ENCODE measurements around the gene ALKBH5. TPM values are rescaled to one million over a fixed set of nuclear protein-coding genes. Genes with fewer than 3 reads are reported as not detected.

Gene ALKBH5
- total RNA-seq, 4 donors from 2014 or later = 56.0 to 87.2 (median 76.4) TPM

- intact Hi-C loops (cut with DNase I; ENCODE audit: low total_unique reads) = no loop called here
- H3K4me3 ChIP-seq (ENCODE audit: low read depth, poor library complexity, severe bottlenecking) = no peak overlapping the region
- TF ChIP-seq POLR2A (IDR thresholded peaks at IDR 0.05) = no peak
- TF ChIP-seq, protein P1, sequence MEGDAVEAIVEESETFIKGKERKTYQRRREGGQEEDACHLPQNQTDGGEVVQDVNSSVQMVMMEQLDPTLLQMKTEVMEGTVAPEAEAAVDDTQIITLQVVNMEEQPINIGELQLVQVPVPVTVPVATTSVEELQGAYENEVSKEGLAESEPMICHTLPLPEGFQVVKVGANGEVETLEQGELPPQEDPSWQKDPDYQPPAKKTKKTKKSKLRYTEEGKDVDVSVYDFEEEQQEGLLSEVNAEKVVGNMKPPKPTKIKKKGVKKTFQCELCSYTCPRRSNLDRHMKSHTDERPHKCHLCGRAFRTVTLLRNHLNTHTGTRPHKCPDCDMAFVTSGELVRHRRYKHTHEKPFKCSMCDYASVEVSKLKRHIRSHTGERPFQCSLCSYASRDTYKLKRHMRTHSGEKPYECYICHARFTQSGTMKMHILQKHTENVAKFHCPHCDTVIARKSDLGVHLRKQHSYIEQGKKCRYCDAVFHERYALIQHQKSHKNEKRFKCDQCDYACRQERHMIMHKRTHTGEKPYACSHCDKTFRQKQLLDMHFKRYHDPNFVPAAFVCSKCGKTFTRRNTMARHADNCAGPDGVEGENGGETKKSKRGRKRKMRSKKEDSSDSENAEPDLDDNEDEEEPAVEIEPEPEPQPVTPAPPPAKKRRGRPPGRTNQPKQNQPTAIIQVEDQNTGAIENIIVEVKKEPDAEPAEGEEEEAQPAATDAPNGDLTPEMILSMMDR (IDR thresholded peaks at IDR 0.05) = no peak
- 62 to 68% methylated on average over 3 of the region's 3 CpGs for WGBS, 2 donors
- DNase-seq (ENCODE audit: low spot score in 2 of 2) = no peak
Measured at GRCh38 chr17:18139949-18140348, 43.7 kb upstream of the ALKBH5 start.

- 77 to 82% methylated on average over 3 of the region's 3 CpGs for WGBS, 2 donors
- intact Hi-C loops (cut with DNase I; ENCODE audit: low total_unique reads) = no loop called here
- no peak for DNase-seq (ENCODE audit: low spot score in 2 of 2)
- TF ChIP-seq POLR2A (IDR thresholded peaks at IDR 0.05) = no peak
- TF ChIP-seq, protein P1 (IDR thresholded peaks at IDR 0.05) = no peak
- H3K4me3 ChIP-seq (ENCODE audit: low read depth, poor library complexity, severe bottlenecking) = no peak overlapping the region
Measured at GRCh38 chr17:18140648-18141047, 43.0 kb upstream of the ALKBH5 start.

GRCh38 chr17:18141210-18141803 is 42.3 kb upstream of the ALKBH5 start:
- intact Hi-C loops (cut with DNase I; ENCODE audit: low total_unique reads) = no loop called here
- H3K4me3 ChIP-seq (ENCODE audit: low read depth, poor library complexity, severe bottlenecking) = no peak overlapping the region
- TF ChIP-seq POLR2A (IDR thresholded peaks at IDR 0.05) = no peak
- TF ChIP-seq, protein P1 (IDR thresholded peaks at IDR 0.05) = no peak
- DNase-seq (ENCODE audit: low spot score in 2 of 2) = no peak
- WGBS, 2 donors = 31 to 32% methylated on average over 9 of the region's 9 CpGs

DNA sequence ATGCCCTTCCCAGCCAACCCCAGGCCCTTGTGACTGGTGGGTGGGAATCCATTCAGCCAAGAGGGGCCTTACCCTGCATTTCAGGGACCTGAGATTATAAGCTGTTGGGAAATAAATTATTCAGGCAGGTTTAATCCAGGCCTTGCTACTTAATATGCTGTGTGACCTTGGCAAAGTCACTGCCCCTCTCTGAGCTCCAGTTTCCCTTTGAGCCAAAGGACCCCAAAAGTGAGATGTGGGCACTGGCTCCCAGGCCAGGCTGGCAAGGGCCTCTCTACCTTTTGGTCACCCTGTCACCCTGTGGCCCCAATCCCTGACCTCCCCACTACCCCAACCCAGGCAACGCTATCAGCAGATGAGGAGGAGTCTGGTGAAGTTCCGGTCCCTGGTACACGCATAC is 41.2 kb upstream of the ALKBH5 start:
- no peak overlapping the region for H3K4me3 ChIP-seq (ENCODE audit: low read depth, poor library complexity, severe bottlenecking)
- intact Hi-C loops (cut with DNase I; ENCODE audit: low total_unique reads) = no loop called here
- no peak for DNase-seq (ENCODE audit: low spot score in 2 of 2)
- TF ChIP-seq, protein P1 (IDR thresholded peaks at IDR 0.05) = no peak
- TF ChIP-seq POLR2A (IDR thresholded peaks at IDR 0.05) = no peak
- 89 to 90% methylated on average over 3 of the region's 3 CpGs for WGBS, 2 donors

- DNase-seq (ENCODE audit: low spot score in 2 of 2) = no peak
- H3K4me3 ChIP-seq (ENCODE audit: low read depth, poor library complexity, severe bottlenecking) = no peak overlapping the region
- TF ChIP-seq, protein P1 (IDR thresholded peaks at IDR 0.05) = no peak
- TF ChIP-seq POLR2A (IDR thresholded peaks at IDR 0.05) = no peak
- intact Hi-C loops (cut with DNase I; ENCODE audit: low total_unique reads) = no loop called here
- WGBS, 2 donors = 61 to 74% methylated on average over 18 of the region's 18 CpGs
Measured at GRCh38 chr17:18143044-18143936, 40.3 kb upstream of the ALKBH5 start.
